ENCODE measurements around the gene HCN2. TPM values are rescaled to one million over a fixed set of nuclear protein-coding genes. Genes with fewer than 3 reads are reported as not detected.

Gene HCN2
- total RNA-seq, 1 donor from 2014 or later, result not detected

- Histone ChIP-seq H3K9me3 (ENCODE audit: low read depth) (no peaks in the 10 kb centered on the region), H3K27me3 (peaks cover 67% of the 10 kb centered on the region), H2AFZ (replicated peaks) (no peak overlapping the region), H3K4me1 (peaks cover 13% of the 10 kb centered on the region), H4K20me1 (ENCODE audit: low read depth) (peaks cover 73% of the 10 kb centered on the region), H3K27ac (no peak overlapping the region), H3F3A (ENCODE audit: low read depth) (peaks cover 28% of the 10 kb centered on the region), H3K4me3 (no peak overlapping the region), H3K79me2 (ENCODE audit: low read depth) (no peaks in the 10 kb centered on the region), H3K36me3 (no peaks in the 10 kb centered on the region), H3K4me2 (no peak overlapping the region), H3K9ac (no peak overlapping the region)
- H3K36me3 Mint-ChIP-seq, result no peaks in the 10 kb centered on the region
- H3K9me3 Mint-ChIP-seq, result peaks cover 4% of the 10 kb centered on the region
- H3K4me1 Mint-ChIP-seq, result peaks cover 3% of the 10 kb centered on the region
- peaks cover 39% of the 10 kb centered on the region for H3K27me3 Mint-ChIP-seq (ENCODE audit: insufficient read depth, low read depth)
- no peak for DNase-seq (ENCODE audit: low spot score)
- peak overlapping the region; percentile 57 for H3K4me3 Mint-ChIP-seq
- TF ChIP-seq EZH2phosphoT487 (IDR thresholded peaks at IDR 0.05), result no peak
- TF ChIP-seq CTCF (IDR thresholded peaks at IDR 0.05), result no peak
- TF ChIP-seq EZH2 (IDR thresholded peaks at IDR 0.05), result no peak
- H3K27ac Mint-ChIP-seq, result no peak overlapping the region
These were observed 3.4 kb downstream of the HCN2 start for GRCh38 chr19:593055-593454.

GRCh38 chr19:593505-593904, 3.8 kb downstream of the HCN2 start:
- Histone ChIP-seq H3K9me3 (ENCODE audit: low read depth) (no peaks in the 10 kb centered on the region), H4K20me1 (ENCODE audit: low read depth) (peaks cover 69% of the 10 kb centered on the region), H3K9ac (no peak overlapping the region), H3K4me1 (peaks cover 13% of the 10 kb centered on the region), H3K27ac (no peak overlapping the region), H2AFZ (replicated peaks) (no peak overlapping the region), H3F3A (ENCODE audit: low read depth) (peaks cover 23% of the 10 kb centered on the region), H3K79me2 (ENCODE audit: low read depth) (no peaks in the 10 kb centered on the region), H3K36me3 (no peaks in the 10 kb centered on the region), H3K4me2 (no peak overlapping the region), H3K4me3 (no peak overlapping the region), H3K27me3 (peaks cover 62% of the 10 kb centered on the region)
- Mint-ChIP-seq H3K27me3 (ENCODE audit: insufficient read depth, low read depth) (peaks cover 37% of the 10 kb centered on the region), H3K27ac (no peak overlapping the region), H3K36me3 (no peaks in the 10 kb centered on the region), H3K9me3 (peaks cover 4% of the 10 kb centered on the region), H3K4me3 (no peak overlapping the region), H3K4me1 (peaks cover 3% of the 10 kb centered on the region)
- no peak for DNase-seq (ENCODE audit: low spot score)
- TF ChIP-seq EZH2 (IDR thresholded peaks at IDR 0.05), result no peak
- TF ChIP-seq CTCF (IDR thresholded peaks at IDR 0.05), result no peak
- TF ChIP-seq EZH2phosphoT487 (IDR thresholded peaks at IDR 0.05), result no peak

- no peak overlapping the region for H3K9ac ChIP-seq
- H3K27me3 Mint-ChIP-seq (ENCODE audit: insufficient read depth, low read depth), result peaks cover 33% of the 10 kb centered on the region
- H3K36me3 Mint-ChIP-seq, result no peaks in the 10 kb centered on the region
- H2AFZ ChIP-seq (replicated peaks), result no peak overlapping the region
- H3K4me1 ChIP-seq, result peaks cover 13% of the 10 kb centered on the region
- no peaks in the 10 kb centered on the region for H3K9me3 ChIP-seq (ENCODE audit: low read depth)
- H3K4me3 Mint-ChIP-seq, result no peak overlapping the region
- no peak overlapping the region for H3K27ac ChIP-seq
- no peak overlapping the region for H3K4me3 ChIP-seq
- peaks cover 3% of the 10 kb centered on the region for H3K4me1 Mint-ChIP-seq
- no peak overlapping the region for H3K27ac Mint-ChIP-seq
- no peaks in the 10 kb centered on the region for H3K79me2 ChIP-seq (ENCODE audit: low read depth)
- H3K9me3 Mint-ChIP-seq, result peaks cover 4% of the 10 kb centered on the region
- no peaks in the 10 kb centered on the region for H3K36me3 ChIP-seq
- no peak for DNase-seq (ENCODE audit: low spot score)
- TF ChIP-seq CTCF (IDR thresholded peaks at IDR 0.05), result no peak
- H3F3A ChIP-seq (ENCODE audit: low read depth), result peaks cover 15% of the 10 kb centered on the region
- no peak overlapping the region for H3K4me2 ChIP-seq
- H4K20me1 ChIP-seq (ENCODE audit: low read depth), result peaks cover 60% of the 10 kb centered on the region
- H3K27me3 ChIP-seq, result peaks cover 53% of the 10 kb centered on the region
These were observed 4.7 kb downstream of the HCN2 start for GRCh38 chr19:594265-594870.

Measured in neural progenitor cell (in vitro differentiated cells).